Measurements from ENCODE around the gene PTPN4. TPM values are rescaled to one million over a fixed set of nuclear protein-coding genes. Genes with fewer than 3 reads are reported as not detected.

The PTPN4 gene
- total RNA-seq, 1 donor from 2014 or later = 24.5 TPM

- no peak overlapping the region for H3K27ac Mint-ChIP-seq
- peaks cover 4% of the 10 kb centered on the region for H3K4me1 Mint-ChIP-seq (ENCODE audit: low read depth)
- H3K9me3 Mint-ChIP-seq = peaks cover 18% of the 10 kb centered on the region
- DNase-seq (ENCODE audit: low spot score) = no peak
- no peak overlapping the region for H3K4me3 Mint-ChIP-seq
- intact Hi-C loops (cut with micrococcal nuclease) = no loop called here
- H3K36me3 Mint-ChIP-seq (ENCODE audit: low read depth) = peaks cover 9% of the 10 kb centered on the region
- no peaks in the 10 kb centered on the region for H3K27me3 Mint-ChIP-seq (ENCODE audit: insufficient read depth)
These were observed 48.9 kb downstream of the PTPN4 start for GRCh38 chr2:119808516-119809147.

- Mint-ChIP-seq H3K9me3 (peaks cover 14% of the 10 kb centered on the region), H3K4me1 (ENCODE audit: low read depth) (no peaks in the 10 kb centered on the region), H3K27ac (no peak overlapping the region), H3K27me3 (ENCODE audit: insufficient read depth) (no peaks in the 10 kb centered on the region), H3K4me3 (no peak overlapping the region), H3K36me3 (ENCODE audit: low read depth) (peaks cover 4% of the 10 kb centered on the region)
- DNase-seq (ENCODE audit: low spot score) = no peak
- intact Hi-C loops (cut with micrococcal nuclease) = no loop called here
These were observed 49.8 kb downstream of the PTPN4 start for GRCh38 chr2:119809339-119810048.

GRCh38 chr2:119810049-119810630 is 50.4 kb downstream of the PTPN4 start:
- no peak overlapping the region for H3K27ac Mint-ChIP-seq
- no peaks in the 10 kb centered on the region for H3K27me3 Mint-ChIP-seq (ENCODE audit: insufficient read depth)
- peaks cover 2% of the 10 kb centered on the region for H3K36me3 Mint-ChIP-seq (ENCODE audit: low read depth)
- no peak for DNase-seq (ENCODE audit: low spot score)
- no peaks in the 10 kb centered on the region for H3K4me1 Mint-ChIP-seq (ENCODE audit: low read depth)
- peaks cover 10% of the 10 kb centered on the region for H3K9me3 Mint-ChIP-seq
- intact Hi-C loops (cut with micrococcal nuclease) = no loop called here
- no peak overlapping the region for H3K4me3 Mint-ChIP-seq

- peaks cover 6% of the 10 kb centered on the region for H3K4me1 Mint-ChIP-seq (ENCODE audit: low read depth)
- DNase-seq (ENCODE audit: low spot score) = no peak
- H3K9me3 Mint-ChIP-seq = peaks cover 11% of the 10 kb centered on the region
- H3K27me3 Mint-ChIP-seq (ENCODE audit: insufficient read depth) = no peaks in the 10 kb centered on the region
- intact Hi-C loops (cut with micrococcal nuclease) = no loop called here
- no peak overlapping the region for H3K4me3 Mint-ChIP-seq
- H3K36me3 Mint-ChIP-seq (ENCODE audit: low read depth) = peaks cover 8% of the 10 kb centered on the region
- H3K27ac Mint-ChIP-seq = no peak overlapping the region
These were observed 54.5 kb downstream of the PTPN4 start for GRCh38 chr2:119814216-119814615.

GRCh38 chr2:119818792-119819191 is 59.1 kb downstream of the PTPN4 start:
- no peak overlapping the region for H3K27ac Mint-ChIP-seq

GRCh38 chr2:119819846-119820245 is 60.1 kb downstream of the PTPN4 start:
- intact Hi-C loops (cut with micrococcal nuclease) = no loop called here
- Mint-ChIP-seq H3K36me3 (ENCODE audit: low read depth) (peaks cover 10% of the 10 kb centered on the region), H3K27ac (no peak overlapping the region), H3K9me3 (peaks cover 11% of the 10 kb centered on the region), H3K4me1 (ENCODE audit: low read depth) (peaks cover 13% of the 10 kb centered on the region), H3K27me3 (ENCODE audit: insufficient read depth) (no peaks in the 10 kb centered on the region), H3K4me3 (no peak overlapping the region)
- DNase-seq (ENCODE audit: low spot score) = no peak

More at GRCh38 chr2:119818792-119819191, 59.1 kb downstream of the PTPN4 start:
- intact Hi-C loops (cut with micrococcal nuclease) = no loop called here
- no peak for DNase-seq (ENCODE audit: low spot score)
- Mint-ChIP-seq H3K4me3 (no peak overlapping the region), H3K4me1 (ENCODE audit: low read depth) (peaks cover 13% of the 10 kb centered on the region), H3K27me3 (ENCODE audit: insufficient read depth) (no peaks in the 10 kb centered on the region), H3K9me3 (peaks cover 11% of the 10 kb centered on the region), H3K36me3 (ENCODE audit: low read depth) (peaks cover 10% of the 10 kb centered on the region)

- peaks cover 13% of the 10 kb centered on the region for H3K4me1 Mint-ChIP-seq (ENCODE audit: low read depth)
- intact Hi-C loops (cut with micrococcal nuclease) = no loop called here
- H3K27ac Mint-ChIP-seq = no peak overlapping the region
These were observed 60.6 kb downstream of the PTPN4 start for GRCh38 chr2:119820275-119820674.

GRCh38 chr2:119821266-119821665 is 61.5 kb downstream of the PTPN4 start:
- H3K27ac Mint-ChIP-seq = no peak overlapping the region
- H3K27me3 Mint-ChIP-seq (ENCODE audit: insufficient read depth) = no peaks in the 10 kb centered on the region
- H3K9me3 Mint-ChIP-seq = peaks cover 11% of the 10 kb centered on the region
- no peak for DNase-seq (ENCODE audit: low spot score)
- H3K4me1 Mint-ChIP-seq (ENCODE audit: low read depth) = peaks cover 13% of the 10 kb centered on the region
- no peak overlapping the region for H3K4me3 Mint-ChIP-seq
- H3K36me3 Mint-ChIP-seq (ENCODE audit: low read depth) = peaks cover 10% of the 10 kb centered on the region
- intact Hi-C loops (cut with micrococcal nuclease) = no loop called here

More at GRCh38 chr2:119820275-119820674, 60.6 kb downstream of the PTPN4 start:
- H3K4me3 Mint-ChIP-seq = no peak overlapping the region
- H3K36me3 Mint-ChIP-seq (ENCODE audit: low read depth) = peaks cover 10% of the 10 kb centered on the region
- no peak for DNase-seq (ENCODE audit: low spot score)
- no peaks in the 10 kb centered on the region for H3K27me3 Mint-ChIP-seq (ENCODE audit: insufficient read depth)
- H3K9me3 Mint-ChIP-seq = peaks cover 11% of the 10 kb centered on the region

GRCh38 chr2:119823734-119824334 is 64.1 kb downstream of the PTPN4 start:
- Mint-ChIP-seq H3K4me1 (ENCODE audit: low read depth) (peaks cover 20% of the 10 kb centered on the region), H3K4me3 (no peak overlapping the region), H3K27me3 (ENCODE audit: insufficient read depth) (no peaks in the 10 kb centered on the region), H3K36me3 (ENCODE audit: low read depth) (peaks cover 2% of the 10 kb centered on the region), H3K27ac (no peak overlapping the region), H3K9me3 (no peaks in the 10 kb centered on the region)
- DNase-seq (ENCODE audit: low spot score) = no peak
- intact Hi-C loops (cut with micrococcal nuclease) = loop anchor here (1.0 to 2.0 kb wide), 2 partner anchors 63 to 71 kb away; no protein-coding TSS in a partner anchor

GRCh38 chr2:119826370-119826961 is 66.7 kb downstream of the PTPN4 start:
- no peaks in the 10 kb centered on the region for H3K27me3 Mint-ChIP-seq (ENCODE audit: insufficient read depth)
- peaks cover 17% of the 10 kb centered on the region for H3K4me1 Mint-ChIP-seq (ENCODE audit: low read depth)
- no peak overlapping the region for H3K27ac Mint-ChIP-seq
- intact Hi-C loops (cut with micrococcal nuclease) = loop anchor here (1.0 to 2.0 kb wide), 3 partner anchors 123 to 348 kb away; no protein-coding TSS in a partner anchor
- H3K4me3 Mint-ChIP-seq = no peak overlapping the region
- H3K36me3 Mint-ChIP-seq (ENCODE audit: low read depth) = peaks cover 5% of the 10 kb centered on the region
- DNase-seq (ENCODE audit: low spot score) = peak; percentile 19
- peaks cover 7% of the 10 kb centered on the region for H3K9me3 Mint-ChIP-seq

- H3K9me3 Mint-ChIP-seq = peaks cover 7% of the 10 kb centered on the region
- DNase-seq (ENCODE audit: low spot score) = no peak
- H3K4me1 Mint-ChIP-seq (ENCODE audit: low read depth) = peaks cover 13% of the 10 kb centered on the region
- H3K27ac Mint-ChIP-seq = no peak overlapping the region
- peaks cover 6% of the 10 kb centered on the region for H3K36me3 Mint-ChIP-seq (ENCODE audit: low read depth)
- H3K27me3 Mint-ChIP-seq (ENCODE audit: insufficient read depth) = no peaks in the 10 kb centered on the region
- H3K4me3 Mint-ChIP-seq = no peak overlapping the region
- intact Hi-C loops (cut with micrococcal nuclease) = loop anchor here (2.0 kb wide), 2 partner anchors 187 to 347 kb away; no protein-coding TSS in a partner anchor
These were observed 68.3 kb downstream of the PTPN4 start for GRCh38 chr2:119827866-119828507.

- H3K4me3 Mint-ChIP-seq = no peak overlapping the region
- no peak for DNase-seq (ENCODE audit: low spot score)
- H3K27me3 Mint-ChIP-seq (ENCODE audit: insufficient read depth) = no peaks in the 10 kb centered on the region
- intact Hi-C loops (cut with micrococcal nuclease) = no loop called here
- H3K36me3 Mint-ChIP-seq (ENCODE audit: low read depth) = peaks cover 1% of the 10 kb centered on the region
- H3K9me3 Mint-ChIP-seq = no peaks in the 10 kb centered on the region
- peaks cover 11% of the 10 kb centered on the region for H3K4me1 Mint-ChIP-seq (ENCODE audit: low read depth)
- H3K27ac Mint-ChIP-seq = no peak overlapping the region
These were observed 76.9 kb downstream of the PTPN4 start for GRCh38 chr2:119836455-119837142.

All from activated T-helper 1 cell treated with anti-CD3 and anti-CD28 coated beads, Interleukin-12 subunit alpha, Interleukin-12 subunit beta, Interleukin-2, Interleukin-4 antibody, amounts not matched to agents 30 ng/mL and 10 ng/mL and 1 ng/mL, durations not matched to agents 14 hours and 24 hours and 36 hours (primary cell).